Liver (tissue), 3 donors: ENCODE data around the gene TANC1.

ENCODE experiments used
- CTCF ChIP-seq: fragments of 150-350 bp; IDR thresholded peaks from 2 replicates; pipeline ENCODE4 v1.5.1; 2017; ENCODE audit warnings: improper control_type of control experiment, low read depth, low read length; ENCODE audit not compliant: missing input control
- GABPA ChIP-seq, 2 donors: IDR thresholded peaks in 1 of 2; conservative IDR thresholded peaks in 1 of 2; 2 replicates each; pipeline ENCODE4 v1.6.1; 2016; ENCODE audit warnings: antibody characterized with exemption in 2 of 2, mild to moderate bottlenecking in 1 of 2, moderate library complexity in 1 of 2
- HNF4A ChIP-seq, 2 donors: conservative IDR thresholded peaks; 2 replicates each; pipeline ENCODE4 v1.6.1; 2016; ENCODE audit warnings: antibody characterized with exemption in 2 of 2, mild to moderate bottlenecking in 2 of 2
- JUND ChIP-seq, 2 donors: IDR thresholded peaks; 2 replicates each; pipeline ENCODE4 v1.6.1; 2016; ENCODE audit warnings: antibody characterized with exemption in 2 of 2
- MAX ChIP-seq: IDR thresholded peaks from 2 replicates; pipeline ENCODE4 v1.6.1; 2016; ENCODE audit warnings: antibody characterized with exemption
- NR2F2 ChIP-seq: IDR thresholded peaks from 2 replicates; pipeline ENCODE4 v1.6.1; 2016; ENCODE audit warnings: antibody characterized with exemption
- RAD21 ChIP-seq, 2 donors: IDR thresholded peaks; 2 replicates each; pipeline ENCODE4 v1.6.1; 2016; ENCODE audit warnings: antibody characterized with exemption in 2 of 2, mild to moderate bottlenecking in 2 of 2
- REST ChIP-seq: IDR thresholded peaks from 2 replicates; pipeline ENCODE4 v1.6.1; 2016; ENCODE audit warnings: antibody characterized with exemption, mild to moderate bottlenecking
- RXRA ChIP-seq, 2 donors: IDR thresholded peaks; 2 replicates each; pipeline ENCODE4 v1.6.1; 2017 to 2018; ENCODE audit warnings: antibody characterized with exemption in 2 of 2, mild to moderate bottlenecking in 1 of 2
- SP1 ChIP-seq: IDR thresholded peaks from 2 replicates; pipeline ENCODE4 v1.6.1; 2018; ENCODE audit warnings: antibody characterized with exemption, mild to moderate bottlenecking
- TAF1 ChIP-seq: conservative IDR thresholded peaks from 2 replicates; pipeline ENCODE4 v1.6.1; 2016; ENCODE audit warnings: antibody characterized with exemption, mild to moderate bottlenecking
- YY1 ChIP-seq: IDR thresholded peaks from 2 replicates; pipeline ENCODE4 v1.6.1; 2016; ENCODE audit warnings: antibody characterized with exemption, mild to moderate bottlenecking
- ZBTB33 ChIP-seq: IDR thresholded peaks from 2 replicates; pipeline ENCODE4 v1.6.1; 2016; ENCODE audit warnings: antibody characterized with exemption
- donor health status: healthy.
- donor health status: healthy.

- TF ChIP-seq NR2F2 (no peak), ZBTB33 (no peak), RAD21 (IDR thresholded peaks at IDR 0.05) (no peak), CTCF (no peak), TAF1 (no peak), RXRA (IDR thresholded peaks at IDR 0.05) (no peak), SP1 (no peak), REST (no peak), YY1 (no peak), MAX (no peak), GABPA (IDR thresholded peaks at IDR 0.05 in 1 of 2, conservative IDR thresholded peaks at IDR 0.05 in 1 of 2) (no peak), JUND (IDR thresholded peaks at IDR 0.05) (no peak), HNF4A (conservative IDR thresholded peaks at IDR 0.05) (no peak)
Measured at GRCh38 chr2:158965641-158966040, 2.8 kb upstream of the TANC1 start.
